ENCODE results near the gene SULT2A1. TPM values are rescaled to one million over a fixed set of nuclear protein-coding genes. Genes with fewer than 3 reads are reported as not detected.
"Not testable (repeated sequence)": the region's sequence is repeated elsewhere in the genome, so short reads cannot be mapped to it uniquely, and the experiment has no call there.

The SULT2A1 gene, protein sequence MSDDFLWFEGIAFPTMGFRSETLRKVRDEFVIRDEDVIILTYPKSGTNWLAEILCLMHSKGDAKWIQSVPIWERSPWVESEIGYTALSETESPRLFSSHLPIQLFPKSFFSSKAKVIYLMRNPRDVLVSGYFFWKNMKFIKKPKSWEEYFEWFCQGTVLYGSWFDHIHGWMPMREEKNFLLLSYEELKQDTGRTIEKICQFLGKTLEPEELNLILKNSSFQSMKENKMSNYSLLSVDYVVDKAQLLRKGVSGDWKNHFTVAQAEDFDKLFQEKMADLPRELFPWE
- not detected in 2 replicates for total RNA-seq (ENCODE audit: low replicate concordance)

GRCh38 chr19:47886010-47886559 lies at the start of gene SULT2A1:
TSS of gene SULT2A1 (minus strand) at chr19:47886315. CDS start at chr19:47886257, 58 bp downstream.
- H3K4me1 Mint-ChIP-seq: peaks cover 9% of the 10 kb centered on the region
- Histone ChIP-seq H3K27ac (no peak within 1 kb of the TSS), H3K36me3 (no peaks in the 10 kb centered on the region), H3K79me2 (ENCODE audit: low read depth) (no peaks in the 10 kb centered on the region), H3K9ac (no peak within 1 kb of the TSS), H3K4me3 (no peak within 1 kb of the TSS), H3F3A (ENCODE audit: low read depth) (peaks cover 11% of the 10 kb centered on the region), H4K20me1 (ENCODE audit: low read depth) (no peaks in the 10 kb centered on the region), H3K27me3 (no peaks in the 10 kb centered on the region), H3K4me2 (peak within 1 kb of the TSS; percentile 32), H3K4me1 (peaks cover 8% of the 10 kb centered on the region), H3K9me3 (ENCODE audit: low read depth) (no peaks in the 10 kb centered on the region), H2AFZ (replicated peaks) (no peak within 1 kb of the TSS)
- no peak for TF ChIP-seq EZH2phosphoT487 (IDR thresholded peaks at IDR 0.05)
- no peaks in the 10 kb centered on the region for H3K9me3 Mint-ChIP-seq
- H3K27me3 Mint-ChIP-seq (ENCODE audit: insufficient read depth, low read depth): peaks cover 7% of the 10 kb centered on the region
- H3K27ac Mint-ChIP-seq: no peak within 1 kb of the TSS
- no peak within 1 kb of the TSS for H3K4me3 Mint-ChIP-seq
- H3K36me3 Mint-ChIP-seq: no peaks in the 10 kb centered on the region
- DNase-seq (ENCODE audit: low spot score): no peak

DNA sequence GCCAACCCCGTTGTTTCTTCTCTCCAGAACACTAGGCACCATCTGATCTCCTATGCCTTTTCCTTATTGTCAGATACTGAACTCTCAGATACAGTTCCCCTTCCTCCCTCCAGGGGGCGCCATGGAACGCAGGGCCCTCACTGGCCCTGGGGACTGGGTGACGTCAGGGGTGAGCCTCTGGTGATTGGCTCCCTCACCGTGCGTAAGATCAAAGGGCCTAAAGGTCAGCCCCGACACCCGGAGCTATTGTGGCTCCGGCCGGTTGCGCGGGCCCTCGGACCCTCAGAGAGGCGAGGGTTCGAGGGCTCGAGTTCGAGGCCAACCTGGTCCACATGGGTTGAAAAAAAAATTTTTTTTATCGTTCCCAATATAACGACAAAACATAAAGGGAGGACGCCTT lies 42.5 kb upstream of the SULT2A1 start:
- not testable (repeated sequence) for H3K27me3 ChIP-seq; H3K27ac ChIP-seq; H3K4me3 Mint-ChIP-seq; H3K4me3 ChIP-seq; H3K9me3 Mint-ChIP-seq; H3K36me3 Mint-ChIP-seq; H3K27me3 Mint-ChIP-seq (ENCODE audit: insufficient read depth, low read depth); H3K9ac ChIP-seq; H3K79me2 ChIP-seq (ENCODE audit: low read depth); H3K27ac Mint-ChIP-seq; H3K36me3 ChIP-seq; H3F3A ChIP-seq (ENCODE audit: low read depth); H3K4me1 Mint-ChIP-seq; H2AFZ ChIP-seq (replicated peaks); H3K4me2 ChIP-seq; H3K9me3 ChIP-seq (ENCODE audit: low read depth); DNase-seq (ENCODE audit: low spot score); H4K20me1 ChIP-seq (ENCODE audit: low read depth); H3K4me1 ChIP-seq

DNA sequence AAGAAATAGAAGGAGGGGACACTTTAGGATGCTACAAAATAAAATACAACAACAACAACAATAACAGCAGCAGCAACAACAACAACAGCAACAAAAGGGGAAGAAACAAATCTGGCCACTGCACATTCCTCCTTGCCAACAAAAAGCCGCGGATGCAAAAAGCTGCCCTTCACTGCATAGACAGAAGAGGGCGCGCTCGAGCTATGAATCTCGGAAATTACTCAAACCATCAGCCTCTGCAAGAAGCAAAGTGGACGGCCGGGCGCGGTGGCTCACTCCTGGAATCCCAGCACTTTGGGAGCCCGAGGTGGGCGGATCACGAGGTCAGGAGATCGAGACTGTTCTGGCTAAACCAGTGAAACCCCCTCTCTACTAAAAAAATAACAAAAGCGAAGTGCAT lies 34.0 kb upstream of the SULT2A1 start:
- not testable (repeated sequence) for H3K27ac ChIP-seq; H3K36me3 Mint-ChIP-seq; H3K9ac ChIP-seq; H3F3A ChIP-seq (ENCODE audit: low read depth); H3K27me3 Mint-ChIP-seq (ENCODE audit: insufficient read depth, low read depth); H3K4me3 ChIP-seq; H3K4me1 Mint-ChIP-seq; H4K20me1 ChIP-seq (ENCODE audit: low read depth); H3K36me3 ChIP-seq; H3K9me3 ChIP-seq (ENCODE audit: low read depth); H3K9me3 Mint-ChIP-seq; H3K4me3 Mint-ChIP-seq; H2AFZ ChIP-seq (replicated peaks); H3K27me3 ChIP-seq; H3K79me2 ChIP-seq (ENCODE audit: low read depth); H3K4me2 ChIP-seq; H3K4me1 ChIP-seq; H3K27ac Mint-ChIP-seq; DNase-seq (ENCODE audit: low spot score)
- TF ChIP-seq, protein P1, sequence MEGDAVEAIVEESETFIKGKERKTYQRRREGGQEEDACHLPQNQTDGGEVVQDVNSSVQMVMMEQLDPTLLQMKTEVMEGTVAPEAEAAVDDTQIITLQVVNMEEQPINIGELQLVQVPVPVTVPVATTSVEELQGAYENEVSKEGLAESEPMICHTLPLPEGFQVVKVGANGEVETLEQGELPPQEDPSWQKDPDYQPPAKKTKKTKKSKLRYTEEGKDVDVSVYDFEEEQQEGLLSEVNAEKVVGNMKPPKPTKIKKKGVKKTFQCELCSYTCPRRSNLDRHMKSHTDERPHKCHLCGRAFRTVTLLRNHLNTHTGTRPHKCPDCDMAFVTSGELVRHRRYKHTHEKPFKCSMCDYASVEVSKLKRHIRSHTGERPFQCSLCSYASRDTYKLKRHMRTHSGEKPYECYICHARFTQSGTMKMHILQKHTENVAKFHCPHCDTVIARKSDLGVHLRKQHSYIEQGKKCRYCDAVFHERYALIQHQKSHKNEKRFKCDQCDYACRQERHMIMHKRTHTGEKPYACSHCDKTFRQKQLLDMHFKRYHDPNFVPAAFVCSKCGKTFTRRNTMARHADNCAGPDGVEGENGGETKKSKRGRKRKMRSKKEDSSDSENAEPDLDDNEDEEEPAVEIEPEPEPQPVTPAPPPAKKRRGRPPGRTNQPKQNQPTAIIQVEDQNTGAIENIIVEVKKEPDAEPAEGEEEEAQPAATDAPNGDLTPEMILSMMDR (IDR thresholded peaks at IDR 0.05): peak; percentile 49

DNA sequence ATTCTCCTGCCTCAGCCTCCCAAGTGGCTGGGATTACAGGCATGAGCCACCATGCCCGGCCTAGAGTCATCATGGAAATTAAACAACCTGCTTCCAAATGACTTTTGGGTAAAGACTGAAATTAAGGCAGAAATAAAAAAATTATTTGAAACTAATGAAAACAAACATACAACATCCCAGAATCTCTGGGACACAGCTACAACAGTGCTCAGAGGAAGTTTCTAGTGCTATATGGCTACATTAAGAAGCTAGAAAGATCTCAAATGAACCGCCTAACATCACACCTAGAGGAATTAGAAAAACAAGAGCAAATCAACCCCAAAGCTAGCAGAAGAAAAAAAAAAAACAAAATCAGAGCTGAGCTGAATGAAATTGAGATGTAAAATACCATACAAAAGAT lies 24.1 kb upstream of the SULT2A1 start:
- not testable (repeated sequence) for DNase-seq (ENCODE audit: low spot score); H3K27ac Mint-ChIP-seq; H3K4me1 Mint-ChIP-seq

DNA sequence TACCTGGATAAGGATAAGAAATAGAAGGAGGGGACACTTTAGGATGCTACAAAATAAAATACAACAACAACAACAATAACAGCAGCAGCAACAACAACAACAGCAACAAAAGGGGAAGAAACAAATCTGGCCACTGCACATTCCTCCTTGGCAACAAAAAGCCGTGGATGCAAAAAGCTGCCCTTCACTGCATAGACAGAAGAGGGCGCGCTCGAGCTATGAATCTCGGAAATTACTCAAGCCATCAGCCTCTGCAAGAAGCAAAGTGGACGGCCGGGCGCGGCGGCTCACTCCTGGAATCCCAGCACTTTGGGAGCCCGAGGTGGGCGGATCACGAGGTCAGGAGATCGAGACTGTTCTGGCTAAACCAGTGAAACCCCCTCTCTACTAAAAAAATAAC lies 23.2 kb upstream of the SULT2A1 start:
- H3K36me3 Mint-ChIP-seq; H3K27me3 Mint-ChIP-seq (ENCODE audit: insufficient read depth, low read depth); H3K27me3 ChIP-seq; H3F3A ChIP-seq (ENCODE audit: low read depth); H3K4me1 Mint-ChIP-seq; H3K4me1 ChIP-seq; H3K4me3 Mint-ChIP-seq; H3K9me3 Mint-ChIP-seq; H2AFZ ChIP-seq (replicated peaks); H3K36me3 ChIP-seq; H3K4me3 ChIP-seq; H3K9me3 ChIP-seq (ENCODE audit: low read depth); H4K20me1 ChIP-seq (ENCODE audit: low read depth); H3K4me2 ChIP-seq; H3K27ac ChIP-seq; H3K27ac Mint-ChIP-seq; DNase-seq (ENCODE audit: low spot score); H3K79me2 ChIP-seq (ENCODE audit: low read depth); H3K9ac ChIP-seq: not testable (repeated sequence)
- TF ChIP-seq, protein P1 (IDR thresholded peaks at IDR 0.05): peak; percentile 53

More for the DNA sequence above, 24.1 kb upstream of the SULT2A1 start:
- not testable (repeated sequence) for H3K27me3 ChIP-seq; H3K36me3 Mint-ChIP-seq; H3K79me2 ChIP-seq (ENCODE audit: low read depth); H3K27ac ChIP-seq; H3K4me1 ChIP-seq; H3K9me3 Mint-ChIP-seq; H3K4me2 ChIP-seq; H3K9me3 ChIP-seq (ENCODE audit: low read depth); H3F3A ChIP-seq (ENCODE audit: low read depth); H3K4me3 ChIP-seq; H2AFZ ChIP-seq (replicated peaks); H3K9ac ChIP-seq; H3K4me3 Mint-ChIP-seq; H3K27me3 Mint-ChIP-seq (ENCODE audit: insufficient read depth, low read depth); H4K20me1 ChIP-seq (ENCODE audit: low read depth); H3K36me3 ChIP-seq

Data from neural progenitor cell (in vitro differentiated cells).